MCF 10A (cell line): ENCODE data around the gene SSBP1. TPM values are rescaled to one million over a fixed set of nuclear protein-coding genes. Genes with fewer than 3 reads are reported as not detected.

ENCODE experiments used
- BruUV-seq: library from RNA; stranded (reverse); fragments of 400-500 nt; replicated peaks from 2 replicates; lab custom pipeline; 2021; lab: Mats Ljungman, UMichigan
- CTCF ChIA-PET: fragments of 300-600 bp; sonication (Branson Sonifier 250); formaldehyde crosslinking; extraction: SDS; loops from one replicate; lab custom pipeline; 2021; ENCODE audit warnings: antibody characterized with exemption, inconsistent platforms; lab: Yijun Ruan, JAX
- POLR2A ChIA-PET: fragments of 300-600, 350-650 bp; sonication (Branson Sonifier 250); formaldehyde crosslinking; extraction: SDS; loops from one replicate; lab custom pipeline; 2020; ENCODE audit warnings: antibody characterized with exemption, inconsistent platforms; lab: Yijun Ruan, JAX
- DNase-seq: peaks from one replicate; pipeline ENCODE4 v3.0.0-alpha.2; 2018; ENCODE audit not compliant: unreplicated experiment
- H3K27ac Mint-ChIP-seq: one replicate; pipeline ENCODE4 v1.8.0; 2022; ENCODE audit warnings: mild to moderate bottlenecking, low read depth, mixed read lengths; ENCODE audit not compliant: unreplicated experiment
- H3K27me3 Mint-ChIP-seq: one replicate; pipeline ENCODE4 v1.8.0; 2022; ENCODE audit warnings: mixed read lengths; ENCODE audit not compliant: insufficient read depth, unreplicated experiment
- H3K36me3 Mint-ChIP-seq: one replicate; pipeline ENCODE4 v1.8.0; 2022; ENCODE audit warnings: mild to moderate bottlenecking, moderate library complexity, mixed read lengths; ENCODE audit not compliant: insufficient read depth, unreplicated experiment
- H3K4me1 Mint-ChIP-seq: one replicate; pipeline ENCODE4 v1.8.0; 2022; ENCODE audit warnings: mixed read lengths; ENCODE audit not compliant: insufficient read depth, unreplicated experiment
- H3K4me3 Mint-ChIP-seq: one replicate; pipeline ENCODE4 v1.8.0; 2022; ENCODE audit warnings: mild to moderate bottlenecking, moderate library complexity, mixed read lengths; ENCODE audit not compliant: unreplicated experiment
- H3K9me3 Mint-ChIP-seq: one replicate; pipeline ENCODE4 v1.8.0; 2022; ENCODE audit warnings: mixed read lengths; ENCODE audit not compliant: unreplicated experiment
- intact Hi-C: fragments of 100-400 bp; cut with micrococcal nuclease; formaldehyde crosslinking; loops from 2 replicates; pipeline ENCODE4 v1.14.1; 2022
- total RNA-seq: library from RNA; stranded (reverse); gene quantifications from 2 replicates; pipeline ENCODE4 v1.2.3, GENCODE V29; 2022
- TF ChIP-seq, protein P1 (sequence below): fragments of 200-600 bp; IDR thresholded peaks from one replicate; pipeline ENCODE4 v1.8.0; 2022; ENCODE audit warnings: antibody characterized with exemption, mild to moderate bottlenecking; ENCODE audit not compliant: unreplicated experiment

The SSBP1 gene
- total RNA-seq, 1 experiment from 2014 or later = 269 TPM

- intact Hi-C loops = no loop called here
- no peaks in the 10 kb centered on the region for H3K27me3 Mint-ChIP-seq
- H3K27ac Mint-ChIP-seq = no peak overlapping the region
- no peaks in the 10 kb centered on the region for H3K9me3 Mint-ChIP-seq
- no peak overlapping the region for H3K4me3 Mint-ChIP-seq
- peaks cover 16% of the 10 kb centered on the region for H3K36me3 Mint-ChIP-seq
- no peak for DNase-seq
- CTCF ChIA-PET = no interaction called here
- no TSS peak for BruUV-seq
- H3K4me1 Mint-ChIP-seq = peaks cover 9% of the 10 kb centered on the region
- TF ChIP-seq, protein P1, sequence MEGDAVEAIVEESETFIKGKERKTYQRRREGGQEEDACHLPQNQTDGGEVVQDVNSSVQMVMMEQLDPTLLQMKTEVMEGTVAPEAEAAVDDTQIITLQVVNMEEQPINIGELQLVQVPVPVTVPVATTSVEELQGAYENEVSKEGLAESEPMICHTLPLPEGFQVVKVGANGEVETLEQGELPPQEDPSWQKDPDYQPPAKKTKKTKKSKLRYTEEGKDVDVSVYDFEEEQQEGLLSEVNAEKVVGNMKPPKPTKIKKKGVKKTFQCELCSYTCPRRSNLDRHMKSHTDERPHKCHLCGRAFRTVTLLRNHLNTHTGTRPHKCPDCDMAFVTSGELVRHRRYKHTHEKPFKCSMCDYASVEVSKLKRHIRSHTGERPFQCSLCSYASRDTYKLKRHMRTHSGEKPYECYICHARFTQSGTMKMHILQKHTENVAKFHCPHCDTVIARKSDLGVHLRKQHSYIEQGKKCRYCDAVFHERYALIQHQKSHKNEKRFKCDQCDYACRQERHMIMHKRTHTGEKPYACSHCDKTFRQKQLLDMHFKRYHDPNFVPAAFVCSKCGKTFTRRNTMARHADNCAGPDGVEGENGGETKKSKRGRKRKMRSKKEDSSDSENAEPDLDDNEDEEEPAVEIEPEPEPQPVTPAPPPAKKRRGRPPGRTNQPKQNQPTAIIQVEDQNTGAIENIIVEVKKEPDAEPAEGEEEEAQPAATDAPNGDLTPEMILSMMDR = no peak
- POLR2A ChIA-PET = no interaction called here
Observed at GRCh38 chr7:141693082-141693481, 45.1 kb upstream of the SSBP1 start.

DNA sequence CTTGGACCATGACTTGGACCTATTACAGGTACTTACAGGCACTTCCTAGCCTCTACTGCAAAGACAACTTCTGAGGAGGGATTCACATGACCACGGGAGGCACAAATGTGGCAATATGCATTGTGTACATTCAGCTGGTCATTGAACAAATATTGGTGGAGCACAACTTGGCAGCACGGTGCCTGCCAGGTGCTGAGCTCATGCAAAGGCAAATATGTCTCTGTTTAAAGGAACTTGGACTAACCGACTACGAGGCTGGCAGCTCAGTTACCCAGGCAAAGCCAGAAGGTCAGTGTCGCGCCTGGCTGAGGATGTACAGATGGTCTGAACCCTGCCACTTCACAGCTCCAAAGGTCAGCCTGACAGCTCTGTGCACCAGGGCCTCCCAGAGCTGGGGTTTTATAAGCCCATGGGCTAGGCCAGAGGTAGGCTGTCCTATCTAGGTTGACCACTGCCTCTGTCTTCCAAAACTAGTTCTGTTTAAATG lies 42.3 kb upstream of the SSBP1 start:
- ChIA-PET CTCF (no interaction called here), POLR2A (interaction anchor here (0.8 kb wide), 1 partner anchor 8 kb away, joined by 4 read pairs; no protein-coding TSS in a partner anchor)
- H3K36me3 Mint-ChIP-seq = peaks cover 6% of the 10 kb centered on the region
- intact Hi-C loops = no loop called here
- H3K27me3 Mint-ChIP-seq = no peaks in the 10 kb centered on the region
- H3K4me1 Mint-ChIP-seq = peaks cover 27% of the 10 kb centered on the region
- no peak for DNase-seq
- TF ChIP-seq, protein P1 = no peak
- no peaks in the 10 kb centered on the region for H3K9me3 Mint-ChIP-seq
- no TSS peak for BruUV-seq
- no peak overlapping the region for H3K27ac Mint-ChIP-seq
- H3K4me3 Mint-ChIP-seq = no peak overlapping the region

- no peaks in the 10 kb centered on the region for H3K9me3 Mint-ChIP-seq
- ChIA-PET POLR2A (interaction anchor here (0.8 kb wide), 1 partner anchor 8 kb away, joined by 4 read pairs; no protein-coding TSS in a partner anchor), CTCF (no interaction called here)
- no peak overlapping the region for H3K4me3 Mint-ChIP-seq
- no peak for DNase-seq
- H3K27me3 Mint-ChIP-seq = no peaks in the 10 kb centered on the region
- intact Hi-C loops = no loop called here
- BruUV-seq = no TSS peak
- H3K27ac Mint-ChIP-seq = no peak overlapping the region
- H3K4me1 Mint-ChIP-seq = peaks cover 29% of the 10 kb centered on the region
- TF ChIP-seq, protein P1 = no peak
- peaks cover 6% of the 10 kb centered on the region for H3K36me3 Mint-ChIP-seq
Observed at GRCh38 chr7:141696348-141696747, 41.8 kb upstream of the SSBP1 start.

DNA sequence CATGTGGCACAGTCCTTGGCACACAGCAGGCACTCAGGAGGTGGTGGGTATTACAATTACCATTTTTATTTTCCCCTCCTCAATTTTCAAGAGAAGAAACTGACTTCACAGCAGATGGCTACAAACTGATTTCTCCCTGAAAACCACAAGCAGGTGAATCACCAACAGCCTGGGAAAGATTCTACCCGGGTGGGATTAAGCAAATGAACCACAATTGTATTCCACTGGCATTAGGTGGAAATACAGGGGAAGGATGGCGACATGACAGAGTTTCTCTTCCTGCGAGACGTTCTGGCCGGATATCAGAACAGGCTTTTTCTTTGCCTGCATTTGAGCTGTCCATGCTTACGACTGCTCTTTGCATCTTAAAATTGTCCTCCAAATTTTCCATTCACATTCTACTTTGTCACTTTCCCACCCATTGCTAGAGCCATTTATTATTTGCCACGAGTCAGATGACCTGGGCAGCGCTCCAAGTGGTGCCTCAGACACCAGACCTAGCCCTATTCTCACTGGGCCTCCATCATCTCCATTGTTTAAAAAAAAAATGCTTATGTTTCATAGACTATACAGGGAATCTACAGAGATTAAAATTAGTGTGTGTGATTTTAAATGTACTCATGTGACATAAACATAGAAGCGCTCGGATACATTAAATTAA lies 40.8 kb upstream of the SSBP1 start:
- Mint-ChIP-seq H3K27me3 (no peaks in the 10 kb centered on the region), H3K9me3 (no peaks in the 10 kb centered on the region), H3K4me1 (peaks cover 30% of the 10 kb centered on the region), H3K4me3 (no peak overlapping the region), H3K27ac (no peak overlapping the region), H3K36me3 (peaks cover 6% of the 10 kb centered on the region)
- no TSS peak for BruUV-seq
- CTCF ChIA-PET = interaction anchor here (0.9 kb wide), 1 partner anchor 40 kb away, joined by 3 read pairs; the partner anchor contains the start of gene SSBP1
- TF ChIP-seq, protein P1 = no peak
- POLR2A ChIA-PET = interaction anchor here (1.0 kb wide), 1 partner anchor 41 kb away, joined by 3 read pairs; the partner anchor contains the start of gene SSBP1
- DNase-seq = peak; percentile 60
- intact Hi-C loops = no loop called here
